Measurements from ENCODE around the gene GRIN2C.
"Not testable (repeated sequence)": the region's sequence is repeated elsewhere in the genome, so short reads cannot be mapped to it uniquely, and the experiment has no call there.

GRIN2C gene

DNA sequence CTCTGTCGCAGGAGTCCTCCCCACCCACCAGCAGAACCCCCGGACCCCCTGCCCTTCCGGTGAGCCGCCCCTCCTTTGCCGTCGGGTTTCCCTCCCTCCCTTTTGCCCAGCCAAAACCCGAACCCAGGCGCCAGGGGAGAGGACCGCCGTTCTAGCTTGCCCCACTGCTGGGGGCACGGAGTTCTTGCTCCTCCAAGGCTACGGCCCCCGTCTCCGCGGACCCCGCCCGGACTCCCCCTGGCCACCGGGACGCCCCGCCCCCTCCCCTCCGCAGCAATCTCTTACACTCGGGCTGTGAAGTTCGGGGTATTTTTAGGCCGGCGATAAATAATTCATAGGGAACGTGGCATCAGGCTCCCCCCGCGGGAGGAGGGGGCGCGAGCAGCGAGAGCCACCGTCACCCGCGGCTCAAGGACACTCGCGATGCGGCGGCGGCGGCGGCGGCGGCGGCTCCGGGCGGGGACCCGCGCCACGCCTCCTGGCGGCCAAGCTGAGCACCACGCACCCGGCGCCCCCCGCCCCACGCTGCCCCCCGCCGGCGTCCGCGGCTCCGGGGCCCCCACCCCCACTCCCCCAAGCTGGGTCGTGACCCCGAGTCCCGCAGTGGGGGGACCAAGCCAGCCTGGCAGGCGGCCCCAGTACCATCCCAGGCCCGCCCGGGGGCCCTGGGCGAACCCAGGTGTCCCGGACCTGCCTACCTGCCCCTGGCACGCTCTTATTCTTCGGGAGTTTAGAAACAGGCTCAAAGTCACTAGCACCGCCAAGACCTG, at the start of gene GRIN2C:
GRIN2C (minus strand) TSS at position 427 of the 770 bp plus-strand sequence. CDS start 4,793 bp downstream, outside the sequence.
- DNase-seq (ENCODE audit: low read depth in 2 of 2) = no peak

DNA sequence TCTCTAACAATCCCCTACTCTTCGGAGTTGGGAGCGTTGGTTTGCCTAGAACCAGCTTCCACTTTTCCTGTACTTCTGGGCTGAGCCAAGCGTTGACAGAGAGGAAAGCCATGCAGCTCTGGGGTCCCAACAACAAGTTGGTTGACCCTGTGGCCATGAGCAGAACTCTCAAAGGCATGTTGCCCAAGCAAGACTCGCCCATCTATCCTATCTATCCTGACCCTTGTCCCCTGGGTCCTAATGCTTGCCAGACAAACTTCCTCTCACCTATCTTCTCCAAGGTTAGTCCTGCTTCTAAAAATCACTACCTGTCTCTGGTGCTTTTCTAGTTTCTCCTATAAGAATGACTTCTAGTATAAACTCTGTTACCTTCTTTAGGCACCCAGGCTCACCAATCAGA, 49.4 kb upstream of the GRIN2C start:
- DNase-seq (ENCODE audit: low read depth in 2 of 2) = not testable (repeated sequence)

DNA sequence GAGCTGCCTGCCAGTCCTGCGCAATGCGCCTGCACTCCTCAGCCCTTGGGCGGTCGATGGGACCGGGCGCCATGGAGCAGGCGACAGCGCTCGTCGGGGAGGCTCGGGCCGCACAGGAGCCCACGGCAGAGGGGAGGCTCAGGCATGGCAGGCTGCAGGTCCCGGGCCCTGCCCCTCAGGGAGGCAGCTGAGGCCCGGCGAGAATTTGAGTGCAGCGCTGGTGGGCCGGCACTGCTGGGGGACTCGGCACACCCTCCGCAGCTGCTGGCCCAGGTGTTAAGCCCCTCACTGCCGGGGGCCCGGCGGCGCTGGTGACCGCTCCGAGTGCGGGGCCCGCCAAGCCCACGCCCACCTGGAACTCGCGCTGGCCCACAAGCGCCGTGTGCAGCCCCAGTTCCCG, 47.3 kb upstream of the GRIN2C start:
- no peak for DNase-seq (ENCODE audit: low read depth in 2 of 2)

DNA sequence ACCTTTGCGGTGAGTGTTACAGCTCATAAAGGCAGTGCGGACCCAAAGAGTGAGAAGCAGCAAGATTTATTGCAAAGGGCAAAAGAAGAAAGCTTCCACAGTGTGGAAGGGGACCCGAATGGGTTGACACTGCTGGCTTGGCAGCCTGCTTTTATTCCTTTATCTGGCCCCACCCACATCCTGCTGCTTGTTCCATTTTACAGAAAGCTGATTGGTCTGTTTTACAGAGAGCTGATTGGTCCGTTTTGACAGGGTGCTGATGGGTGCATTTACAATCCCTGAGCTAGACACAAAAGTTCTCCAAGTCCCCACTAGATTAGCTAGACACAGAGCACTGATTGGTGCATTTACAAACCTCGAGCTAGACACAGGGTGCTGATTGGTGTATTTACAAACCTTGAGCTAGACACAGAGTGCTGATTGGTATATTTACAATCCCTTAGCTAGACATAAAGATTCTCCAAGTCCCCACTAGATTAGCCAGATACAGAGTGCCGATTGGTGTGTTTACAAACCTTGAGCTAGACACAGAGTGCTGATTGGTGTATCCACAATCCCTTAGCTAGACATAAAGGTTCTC, 46.6 kb upstream of the GRIN2C start:
- not testable (repeated sequence) for DNase-seq (ENCODE audit: low read depth in 2 of 2)

DNA sequence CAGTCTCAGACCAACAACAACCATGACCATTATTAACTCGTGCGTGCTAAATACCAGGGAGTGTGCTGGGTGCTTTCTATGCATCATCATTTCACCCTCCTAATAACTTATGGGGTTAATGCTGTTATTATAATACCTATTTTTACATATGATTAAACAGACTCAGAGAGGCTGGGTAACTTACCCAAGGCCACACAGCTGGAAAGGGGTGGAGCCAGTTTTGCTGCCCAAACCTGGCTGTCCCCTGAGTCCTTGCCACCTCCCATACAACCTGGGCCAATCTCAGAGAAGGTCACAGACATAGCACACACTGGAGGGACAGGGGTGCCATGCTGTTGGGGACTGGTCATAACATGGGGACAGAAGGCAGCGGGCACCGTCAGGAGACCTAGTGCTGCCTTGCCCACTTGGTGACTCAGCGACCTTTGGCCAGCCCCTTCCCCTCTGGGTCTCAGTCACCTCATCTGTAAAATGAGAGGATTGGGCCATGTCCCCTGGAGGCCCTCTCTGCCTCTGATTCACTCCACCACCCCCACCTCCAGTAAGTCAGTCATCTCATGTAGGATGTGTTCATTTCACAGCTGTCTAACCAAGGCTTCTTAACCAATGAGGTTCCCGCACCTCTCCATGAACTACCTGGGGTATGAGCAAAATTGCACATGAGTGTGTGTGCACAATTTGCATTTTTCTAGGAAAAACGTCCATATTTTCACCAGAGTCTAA, 45.2 kb upstream of the GRIN2C start:
- no peak for DNase-seq (ENCODE audit: low read depth in 2 of 2)

DNA sequence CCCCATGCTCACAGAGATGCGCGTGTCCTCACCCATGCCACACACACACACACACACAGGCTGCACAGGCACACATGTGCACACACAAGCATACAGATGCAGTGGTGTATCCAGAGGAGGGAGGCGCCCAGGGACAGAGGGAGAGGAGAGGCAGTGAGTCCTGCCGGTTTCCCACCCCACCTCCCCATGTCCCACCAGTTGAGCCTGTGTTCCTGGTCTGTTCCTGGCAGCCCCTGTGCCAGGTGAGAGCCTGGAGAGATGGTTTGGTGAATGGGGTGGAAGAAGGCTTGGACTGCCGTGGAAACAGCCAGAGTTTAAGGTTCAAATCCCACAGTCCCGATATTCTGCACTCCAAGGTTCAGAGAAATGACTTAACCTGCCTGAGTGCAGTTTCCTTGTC, 44.0 kb upstream of the GRIN2C start:
- DNase-seq (ENCODE audit: low read depth in 2 of 2) = no peak

DNA sequence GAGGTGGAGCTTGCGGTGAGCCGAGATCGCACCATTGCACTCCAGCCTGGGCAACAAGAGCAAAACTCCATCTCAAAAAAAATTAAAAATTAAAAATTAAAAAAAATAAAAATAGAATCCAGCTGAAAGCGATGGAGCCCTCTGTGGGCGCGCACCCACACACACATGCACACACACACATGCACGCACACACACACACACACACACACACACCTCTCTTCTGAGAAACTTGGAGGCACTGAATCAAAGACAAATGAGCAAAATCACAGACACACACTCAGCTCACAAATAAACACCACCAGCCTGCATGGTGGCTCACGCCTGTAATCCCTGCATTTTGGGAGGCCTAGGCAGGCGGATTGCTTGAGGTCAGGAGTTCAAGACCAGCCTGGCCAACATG, 43.3 kb upstream of the GRIN2C start:
- DNase-seq (ENCODE audit: low read depth in 2 of 2) = no peak

DNA sequence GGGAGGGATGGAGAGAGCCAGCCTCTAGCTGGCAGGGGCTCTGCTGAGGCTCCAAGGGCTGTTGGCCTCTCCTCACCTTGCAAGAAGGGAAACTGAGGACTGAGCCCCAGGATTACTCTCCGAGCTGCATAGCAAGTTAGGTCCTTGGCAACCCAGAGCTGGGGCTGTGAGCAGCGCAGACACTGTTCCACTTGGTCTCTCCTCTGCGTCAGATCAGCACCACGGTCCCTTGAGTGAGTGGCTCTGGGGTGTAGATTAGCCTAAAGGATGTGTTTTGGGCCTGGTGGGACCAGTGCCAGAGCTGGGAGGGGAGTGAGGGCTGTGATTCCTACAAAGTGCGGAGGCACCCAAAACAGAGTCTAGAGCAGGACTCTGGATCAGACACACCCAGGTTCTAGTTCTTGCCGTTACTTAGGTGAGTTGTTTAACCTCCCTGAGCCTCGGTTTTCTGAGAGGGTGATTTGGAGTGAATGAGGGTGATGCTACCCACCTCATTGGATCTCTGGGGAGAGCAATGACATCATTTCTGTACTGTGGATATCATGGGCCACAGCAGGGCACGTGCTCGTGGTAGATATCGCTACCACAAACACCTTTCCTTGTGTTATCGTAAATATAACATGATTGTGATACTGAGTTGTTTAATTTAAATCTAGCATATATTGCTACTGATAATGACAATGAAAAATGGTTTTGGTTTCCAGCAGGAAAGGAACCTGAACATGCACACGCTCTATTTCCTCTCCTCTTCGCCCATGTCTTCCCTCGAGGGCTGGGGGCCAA, 41.9 kb upstream of the GRIN2C start:
- no peak for DNase-seq (ENCODE audit: low read depth in 2 of 2)

DNA sequence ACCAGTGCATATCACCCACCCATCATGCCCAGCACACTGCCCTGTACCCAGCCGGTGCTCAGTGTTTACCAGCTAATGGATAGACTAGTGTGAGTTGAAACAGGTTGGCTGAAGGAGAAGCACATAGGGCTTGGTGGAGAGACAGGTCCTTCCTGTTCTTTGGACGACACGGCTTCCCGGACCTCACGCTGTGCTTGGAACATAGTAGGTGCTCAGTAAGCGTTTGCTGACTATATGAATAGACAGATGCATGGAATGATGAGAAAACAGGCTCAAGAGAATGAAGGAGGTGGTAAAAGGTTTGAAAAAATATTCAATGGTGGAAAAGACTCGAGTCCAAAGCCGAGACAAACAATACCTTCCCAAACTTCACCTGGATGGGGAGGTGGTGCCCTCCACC, 40.5 kb upstream of the GRIN2C start:
- DNase-seq (ENCODE audit: low read depth in 2 of 2) = no peak

DNA sequence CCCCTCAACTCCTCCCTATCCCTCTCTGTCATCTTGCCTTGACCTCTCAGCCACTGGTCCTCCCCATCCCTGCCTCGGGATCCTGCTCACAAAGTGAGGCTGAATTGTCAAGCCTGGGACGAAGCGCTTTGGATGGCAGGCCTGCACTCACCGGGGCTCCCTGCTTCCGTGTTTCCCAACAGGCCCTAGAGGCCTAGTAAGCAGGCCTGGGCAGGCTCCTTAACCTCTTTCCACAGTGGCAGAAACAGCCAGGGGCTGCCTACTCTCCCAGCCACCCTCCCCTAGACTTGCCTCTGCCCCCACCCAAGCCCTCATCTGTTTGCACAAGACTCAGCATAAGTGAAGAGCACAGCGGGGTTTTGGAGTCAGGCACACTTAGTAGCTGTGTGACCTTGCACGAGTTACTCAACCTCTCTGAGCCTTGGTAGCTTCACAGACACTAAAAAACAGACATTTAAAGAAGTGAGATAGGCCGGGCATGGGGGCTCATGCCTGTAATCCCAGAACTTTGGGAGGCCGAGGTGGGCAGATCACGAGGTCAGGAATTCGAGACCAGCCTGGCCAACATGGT, 38.8 kb upstream of the GRIN2C start:
- DNase-seq (ENCODE audit: low read depth in 2 of 2) = no peak

DNA sequence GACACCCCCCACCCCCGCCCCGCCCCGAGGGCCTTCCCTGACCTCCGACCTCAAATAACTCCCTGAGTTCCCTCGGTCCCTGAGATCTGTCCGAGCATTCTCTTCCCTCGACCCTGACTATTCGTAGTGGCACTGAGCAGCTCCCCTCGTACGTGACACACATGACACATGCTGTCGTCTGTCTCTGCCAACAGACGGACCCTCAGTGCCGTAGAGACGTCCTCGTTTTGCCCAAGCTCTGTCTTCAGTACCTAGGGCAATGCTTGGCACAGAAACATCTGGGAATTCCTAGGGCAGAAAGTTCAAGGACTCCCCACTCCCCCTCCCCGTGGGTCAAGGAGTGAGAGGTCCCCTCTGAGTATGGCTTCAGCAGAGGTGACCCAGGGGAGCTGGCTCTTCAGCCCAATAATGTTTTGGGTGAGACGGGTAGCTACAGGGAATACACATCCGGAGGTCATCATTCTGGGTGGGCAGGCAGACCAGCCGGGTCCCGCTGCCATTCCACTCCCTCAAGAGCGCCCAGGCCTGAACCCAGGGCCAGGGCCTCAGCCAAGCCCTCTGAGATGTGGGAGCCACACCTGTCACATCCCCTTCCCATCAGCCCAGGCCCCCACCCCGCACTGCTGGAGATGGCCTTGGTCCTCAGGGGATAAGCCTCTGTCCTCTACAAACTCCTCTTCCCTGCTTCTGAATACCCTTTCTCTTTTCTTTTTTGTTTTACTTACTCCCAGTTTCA, 34.4 kb upstream of the GRIN2C start:
- DNase-seq (ENCODE audit: low read depth in 2 of 2) = no peak

DNA sequence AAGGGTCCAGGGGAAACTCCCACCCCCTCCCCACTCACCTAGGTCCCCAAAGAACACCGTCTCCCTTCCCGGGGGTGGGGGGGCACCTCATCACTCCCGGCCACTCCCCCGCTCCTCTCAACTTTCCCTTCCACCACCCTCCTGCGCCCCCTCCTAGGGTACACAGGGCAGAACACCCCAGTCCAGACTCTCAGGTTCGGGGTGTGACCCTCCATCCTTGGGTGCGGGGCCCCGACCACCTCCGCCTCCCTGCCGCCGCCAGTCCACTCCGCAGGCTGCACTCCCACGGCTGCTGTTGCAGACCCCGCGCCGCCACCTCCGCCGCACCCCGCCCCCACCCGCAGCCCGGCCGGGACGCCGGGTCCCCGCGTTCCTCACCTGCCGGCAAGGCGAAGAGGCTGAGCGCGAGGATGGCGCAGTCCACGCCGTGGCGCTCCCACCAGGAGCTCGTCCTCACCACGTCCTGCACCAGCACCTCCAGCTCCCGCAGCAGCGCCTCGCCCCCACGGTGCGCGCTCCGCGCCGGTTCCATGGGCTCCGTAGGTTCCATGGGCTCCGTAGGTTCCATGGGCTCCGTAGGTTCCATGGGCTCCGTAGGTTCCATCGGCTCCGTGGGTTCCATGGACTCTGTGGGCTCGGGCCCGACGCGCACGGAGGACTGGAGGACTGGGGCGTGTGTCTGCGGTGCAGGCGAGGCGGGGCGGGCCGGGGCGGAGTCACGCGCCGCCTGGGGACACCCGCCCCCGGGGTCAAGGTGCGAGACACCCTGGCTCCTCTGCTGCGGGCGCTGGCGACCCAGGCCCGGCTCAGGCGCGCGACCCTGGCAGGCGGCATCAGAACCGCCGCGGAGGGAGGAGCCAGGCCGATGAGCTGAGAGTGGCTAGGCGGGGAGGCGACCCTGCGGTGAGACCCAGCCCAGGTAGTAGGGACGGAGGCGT, 33.6 kb upstream of the GRIN2C start, which contains the start of gene FADS6:
FADS6 (minus strand) TSS at position 660 of the 938 bp plus-strand sequence; CDS start at position 622, 38 bp downstream.
- no peak for DNase-seq (ENCODE audit: low read depth in 2 of 2)

DNA sequence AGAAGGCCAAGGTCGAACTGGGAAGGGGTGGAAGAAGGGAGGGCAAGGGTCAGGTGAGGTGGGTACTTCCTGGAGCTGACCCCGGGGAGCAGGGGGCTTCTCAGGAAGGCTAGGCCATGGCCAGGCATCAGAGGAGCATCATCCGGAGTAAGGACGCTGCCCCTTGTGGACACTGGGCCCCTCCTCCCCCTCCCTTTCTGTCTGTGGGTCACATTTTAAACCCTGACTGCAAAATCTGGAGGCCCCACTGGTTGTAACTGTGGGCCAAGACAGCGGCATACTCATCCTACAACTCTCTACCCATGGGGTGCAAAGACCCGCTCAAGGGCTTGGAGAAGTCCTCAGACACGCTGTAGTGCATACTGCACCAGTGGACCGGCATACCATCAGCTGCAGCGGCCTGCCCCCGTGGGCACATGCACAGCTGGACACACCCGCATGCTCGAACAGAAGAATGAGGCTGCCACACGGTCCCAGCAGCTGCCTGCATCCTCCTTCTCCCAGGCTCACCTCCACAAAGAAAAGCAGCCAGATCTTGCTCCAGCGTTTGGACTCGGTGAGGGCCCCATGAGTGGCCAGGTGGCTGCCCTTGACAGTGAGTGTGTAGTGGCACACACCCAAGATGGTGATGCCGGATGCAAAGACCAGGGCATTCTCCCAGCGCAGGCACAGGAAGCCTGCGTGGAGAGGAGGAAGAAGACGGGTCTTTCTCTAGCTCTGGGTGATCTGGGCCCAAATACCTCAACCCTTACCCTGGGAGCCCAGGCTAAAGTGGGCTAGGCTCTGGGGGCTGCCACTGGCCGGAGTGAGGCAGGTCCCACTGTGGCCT, 32.5 kb upstream of the GRIN2C start:
- DNase-seq (ENCODE audit: low read depth in 2 of 2) = no peak

DNA sequence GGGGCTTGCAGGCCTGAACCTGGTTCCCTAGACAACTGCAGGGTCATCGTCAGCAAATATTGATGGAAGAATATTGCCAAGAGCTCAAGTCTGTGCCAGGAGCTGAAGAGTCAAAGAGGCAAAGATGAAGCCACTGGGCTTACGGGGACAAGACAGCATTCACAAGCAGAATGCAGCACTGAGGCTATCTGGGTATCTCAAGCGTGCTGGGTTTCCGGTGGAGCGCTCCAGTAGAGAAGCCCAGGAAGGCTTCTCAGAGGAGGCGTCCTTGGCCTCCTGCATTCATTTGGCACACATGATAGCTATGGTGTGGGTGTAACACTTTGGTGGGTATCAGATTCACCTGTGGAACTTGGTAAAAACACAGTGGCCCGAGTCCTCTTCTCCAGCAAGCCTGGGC, 30.9 kb upstream of the GRIN2C start:
- no peak for DNase-seq (ENCODE audit: low read depth in 2 of 2)

DNA sequence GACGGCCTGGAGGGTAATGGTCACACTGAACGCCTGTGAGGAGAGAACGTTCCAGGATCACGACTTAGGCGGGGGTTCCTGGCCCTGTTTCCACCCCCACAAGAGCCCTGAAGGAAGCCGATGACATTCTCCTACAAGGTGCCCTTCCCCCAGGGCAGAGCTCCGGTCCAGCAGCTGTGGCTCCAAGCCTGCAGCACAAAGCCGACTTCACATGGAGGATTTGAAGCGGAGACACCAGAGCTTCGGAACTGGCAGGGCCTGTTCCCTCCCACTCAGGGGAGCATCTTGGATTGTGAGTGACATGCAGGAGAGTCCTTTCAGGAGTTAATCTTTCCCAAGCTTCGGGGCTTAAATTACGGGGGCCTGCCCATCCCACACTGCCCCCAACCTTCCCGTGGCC, 28.8 kb upstream of the GRIN2C start:
- DNase-seq (ENCODE audit: low read depth in 2 of 2) = no peak

DNA sequence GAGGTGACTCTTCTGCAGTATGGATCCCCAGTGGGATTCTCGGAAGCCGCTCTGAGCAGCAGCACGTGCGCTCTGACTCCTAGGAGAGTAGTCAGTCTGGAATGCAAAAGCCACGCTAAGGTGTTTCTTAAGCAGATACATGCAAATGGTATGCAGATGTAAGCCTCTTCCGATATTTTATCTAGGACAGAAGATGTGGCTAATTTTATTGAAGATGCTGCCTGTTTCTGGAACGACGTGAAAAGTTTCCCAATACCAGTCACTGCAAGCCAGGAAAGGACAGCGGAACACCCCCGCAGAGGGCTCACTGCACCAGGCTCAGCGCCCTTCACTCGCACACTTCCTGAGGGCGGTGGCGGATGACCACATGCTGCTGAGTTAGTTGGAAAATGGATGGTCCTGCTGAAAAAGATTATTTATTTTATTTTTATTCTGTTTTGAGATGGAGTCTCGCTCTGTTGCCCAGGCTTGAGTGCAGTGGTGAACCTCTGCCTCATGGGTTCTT, 23.6 kb upstream of the GRIN2C start:
- no peak for DNase-seq (ENCODE audit: low read depth in 2 of 2)

DNA sequence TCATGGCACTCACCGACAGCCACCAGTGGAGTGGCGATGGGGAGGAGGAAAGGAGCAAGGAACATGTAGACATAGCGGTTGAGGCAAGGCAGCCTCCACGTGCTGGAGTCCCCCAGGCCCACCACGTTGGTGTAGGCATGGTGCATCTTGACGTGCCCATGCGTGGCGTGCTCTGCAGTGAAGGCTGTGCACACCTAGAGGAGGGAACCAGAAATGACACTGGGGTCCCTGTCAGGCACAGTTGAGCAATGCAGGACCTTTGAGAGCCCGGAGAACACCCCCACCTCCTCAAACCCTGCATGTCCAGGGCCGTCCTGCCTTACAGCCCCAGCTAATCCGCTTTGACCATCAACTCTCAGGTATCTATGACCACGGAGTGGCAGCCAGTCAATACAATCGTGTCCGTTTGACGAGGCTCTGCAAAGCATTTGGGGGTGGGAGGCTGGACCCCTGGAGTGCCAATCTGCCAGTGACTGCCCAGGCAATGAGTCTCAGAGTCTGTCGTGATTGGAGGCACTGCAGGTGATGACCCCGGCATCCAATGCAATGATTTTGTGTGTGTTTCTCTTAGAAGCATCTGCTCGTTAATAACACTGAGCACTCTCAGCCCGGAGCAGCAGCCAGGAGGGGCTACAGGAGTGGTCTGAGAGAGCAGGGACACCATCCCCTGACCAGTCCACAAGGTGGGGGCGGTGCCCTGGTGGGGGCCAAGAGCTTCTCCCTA, 23.0 kb upstream of the GRIN2C start:
- DNase-seq (ENCODE audit: low read depth in 2 of 2) = no peak

DNA sequence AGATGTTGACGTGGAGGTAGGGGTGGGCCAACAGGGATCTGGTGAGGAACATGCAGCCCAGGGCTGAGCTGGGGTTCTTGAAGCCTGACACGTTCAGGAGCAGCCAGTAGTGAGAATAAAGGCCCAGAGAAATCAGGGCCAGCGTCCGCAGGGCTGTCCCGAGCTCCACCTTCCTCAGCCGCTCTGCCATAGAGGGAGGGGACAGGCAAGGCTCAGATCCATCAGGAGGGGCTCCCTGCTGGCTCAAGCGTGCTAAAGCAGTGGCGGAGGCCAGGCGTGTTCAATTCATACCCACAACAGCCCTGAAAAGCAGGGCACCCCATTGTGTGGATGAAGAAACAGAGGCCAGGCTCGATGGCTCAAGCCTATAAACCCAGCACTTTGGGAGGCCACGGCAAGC, 21.4 kb upstream of the GRIN2C start:
- DNase-seq (ENCODE audit: low read depth in 2 of 2) = no peak

Data from activated CD8-positive, alpha-beta memory T cell treated with anti-CD3 and anti-CD28 coated beads for 4 hours (primary cell).